ENCODE measurements around the gene DENND1A. TPM values are rescaled to one million over a fixed set of nuclear protein-coding genes. Genes with fewer than 3 reads are reported as not detected.
"Not testable (repeated sequence)": the region's sequence is repeated elsewhere in the genome, so short reads cannot be mapped to it uniquely, and the experiment has no call there.

Gene DENND1A
- polyA plus RNA-seq, 3 donors from 2014 or later = 2.6 to 7.5 (median 3.4) TPM

DNA sequence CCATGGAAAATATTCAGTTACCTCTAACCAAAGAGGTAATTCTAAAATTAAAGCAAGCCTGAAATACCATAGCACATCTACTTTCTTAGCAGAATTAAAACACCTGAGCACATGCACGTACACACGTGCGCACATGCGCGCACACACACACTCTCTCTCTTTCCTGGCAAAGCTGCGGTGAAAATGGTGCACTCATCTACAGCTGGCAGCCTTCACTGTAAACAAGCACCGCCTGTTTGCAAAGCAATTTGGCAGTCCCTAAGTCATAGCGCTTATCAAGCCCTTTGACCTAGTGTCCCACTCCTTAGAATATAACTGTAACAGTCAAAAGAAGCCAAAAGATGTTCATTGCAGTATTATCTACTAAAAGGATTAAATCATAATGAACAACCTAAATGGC is 278.7 kb downstream of the DENND1A start:
- no peak overlapping the region for H3K4me3 Mint-ChIP-seq
- H3K9me3 Mint-ChIP-seq = no peaks in the 10 kb centered on the region
- peaks cover 9 to 47% (median 25%) of the 10 kb centered on the region in 3 donors for H3K36me3 Mint-ChIP-seq

DNA sequence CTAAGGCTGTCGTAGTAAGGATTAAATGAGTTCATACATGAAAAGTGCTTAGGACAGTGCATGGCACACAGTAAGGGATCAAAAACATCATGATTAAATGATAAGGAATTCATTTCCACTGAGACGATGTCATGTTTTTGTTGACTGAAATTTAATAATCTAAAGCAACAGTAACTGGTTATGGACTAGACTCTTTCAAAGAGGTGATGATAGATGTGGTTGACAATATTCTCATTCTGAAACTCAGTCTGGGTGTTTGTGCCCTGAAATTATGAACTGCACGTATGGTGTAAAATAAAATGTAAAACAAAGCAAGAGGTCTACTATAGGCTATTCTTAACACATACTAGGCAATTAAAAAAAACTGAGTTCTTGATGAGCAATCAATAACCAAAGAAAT is 280.0 kb downstream of the DENND1A start:
- no peak for DNase-seq
- Mint-ChIP-seq H3K9me3 (no peaks in the 10 kb centered on the region), H3K4me3 (no peak overlapping the region), H3K27ac (no peak overlapping the region), H3K27me3 (ENCODE audit: low read depth in 3 of 3) (peaks cover 0 to 2% (median 0%) of the 10 kb centered on the region in 3 donors), H3K4me1 (no peaks in the 10 kb centered on the region), H3K36me3 (peaks cover 9 to 42% (median 21%) of the 10 kb centered on the region in 3 donors)

More for the DNA sequence above, 278.7 kb downstream of the DENND1A start:
- Mint-ChIP-seq H3K27me3 (ENCODE audit: low read depth in 3 of 3) (peaks cover 0 to 2% (median 0%) of the 10 kb centered on the region in 3 donors), H3K27ac (no peak overlapping the region), H3K4me1 (no peaks in the 10 kb centered on the region)
- DNase-seq = no peak

DNA sequence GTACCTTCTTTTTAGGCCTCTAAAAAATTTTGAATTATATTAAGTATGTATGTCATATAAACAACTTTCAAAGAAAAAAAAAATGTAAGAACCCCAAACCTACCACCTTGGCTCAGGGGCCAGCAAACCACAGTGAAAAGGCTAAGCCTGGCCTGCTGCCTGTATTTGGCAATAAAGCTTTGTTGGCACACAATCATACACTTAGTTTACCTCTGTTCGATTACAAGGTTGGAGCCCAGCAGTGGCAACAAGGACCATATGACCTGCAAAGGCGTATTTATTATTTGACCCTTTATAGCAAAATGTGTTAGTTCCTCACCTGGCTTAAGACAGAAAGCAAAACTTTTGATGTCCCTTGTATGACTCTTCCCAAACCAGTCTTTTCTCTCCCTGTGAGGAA is 282.8 kb downstream of the DENND1A start:
- DNase-seq = no peak
- Mint-ChIP-seq H3K27ac (no peak overlapping the region), H3K4me1 (no peaks in the 10 kb centered on the region), H3K36me3 (peaks cover 4 to 33% (median 25%) of the 10 kb centered on the region in 3 donors), H3K27me3 (ENCODE audit: low read depth in 3 of 3) (peaks cover 0 to 2% (median 0%) of the 10 kb centered on the region in 3 donors), H3K4me3 (no peak overlapping the region), H3K9me3 (no peaks in the 10 kb centered on the region)

DNA sequence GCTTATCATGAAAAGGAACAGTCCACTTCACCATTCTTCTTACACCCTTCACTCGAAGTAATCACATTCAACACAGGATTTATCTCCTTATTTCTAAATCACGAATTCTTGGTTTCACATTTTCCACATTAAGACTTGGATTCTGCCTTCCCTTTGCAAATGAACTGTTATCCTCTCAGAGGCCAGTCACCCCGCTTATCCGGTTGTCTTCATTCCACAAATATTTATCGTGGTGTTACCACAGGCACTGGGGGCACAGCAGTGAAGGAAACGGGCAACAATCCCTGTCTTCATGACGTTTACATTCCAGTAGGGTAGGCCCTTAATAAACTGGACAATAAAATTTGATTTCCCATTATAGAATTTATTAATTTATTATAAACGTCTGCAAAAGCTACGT is 284.2 kb downstream of the DENND1A start:
- peaks cover 0 to 6% (median 0%) of the 10 kb centered on the region in 3 donors for H3K27me3 Mint-ChIP-seq (ENCODE audit: low read depth in 3 of 3)
- peaks cover 9 to 11% of the 10 kb centered on the region in 2 donors for H3K4me1 Mint-ChIP-seq
- H3K4me3 Mint-ChIP-seq = no peak overlapping the region
- peaks cover 0 to 24% (median 15%) of the 10 kb centered on the region in 3 donors for H3K36me3 Mint-ChIP-seq
- H3K27ac Mint-ChIP-seq = no peak overlapping the region
- H3K9me3 Mint-ChIP-seq = no peaks in the 10 kb centered on the region
- no peak for DNase-seq

DNA sequence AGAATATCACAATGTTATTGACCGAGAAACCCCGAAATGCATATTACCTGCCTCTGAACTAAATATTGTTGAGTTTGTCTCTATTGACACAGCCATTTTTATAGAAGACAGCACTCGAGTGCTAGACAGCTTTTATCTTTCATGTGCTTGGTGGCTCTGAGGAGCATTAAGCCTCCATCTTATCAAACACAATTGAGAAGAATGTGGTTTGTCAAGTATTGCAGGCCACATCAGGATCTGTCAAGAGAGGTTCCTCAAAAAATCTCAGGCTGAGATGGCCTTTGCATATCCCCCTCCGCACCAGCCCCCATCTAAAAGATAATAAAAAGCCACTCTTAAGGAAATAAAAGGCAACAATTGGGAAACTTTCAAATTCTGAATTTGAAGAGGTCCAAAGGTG is 284.8 kb downstream of the DENND1A start:
- peaks cover 0 to 6% (median under 1%) of the 10 kb centered on the region in 3 donors for H3K27me3 Mint-ChIP-seq (ENCODE audit: low read depth in 3 of 3)
- H3K4me1 Mint-ChIP-seq = peaks cover 15 to 17% of the 10 kb centered on the region in 2 donors
- H3K36me3 Mint-ChIP-seq = peaks cover 0 to 21% (median 15%) of the 10 kb centered on the region in 3 donors
- no peak overlapping the region for H3K4me3 Mint-ChIP-seq
- H3K9me3 Mint-ChIP-seq = no peaks in the 10 kb centered on the region
- DNase-seq = no peak
- no peak overlapping the region for H3K27ac Mint-ChIP-seq

DNA sequence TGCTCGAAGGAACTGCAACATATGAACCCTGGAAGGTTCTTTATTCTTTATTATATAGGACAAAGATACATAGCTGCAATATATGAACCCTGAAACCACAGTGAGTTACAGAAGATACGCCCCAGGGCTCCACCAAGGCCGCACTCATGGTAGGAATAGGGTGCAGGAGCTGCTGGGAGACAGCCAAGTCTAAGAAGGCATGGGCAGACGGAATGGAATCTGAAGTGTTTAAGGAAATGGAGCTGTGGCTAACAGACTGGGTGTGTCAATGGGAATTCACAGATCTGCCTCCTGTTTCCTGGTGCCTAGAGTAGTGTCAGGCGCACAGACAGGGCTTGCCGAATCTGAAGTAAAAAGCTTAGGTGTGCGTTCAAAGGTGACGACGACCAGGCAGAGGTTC is 286.4 kb downstream of the DENND1A start:
- no peak for DNase-seq
- Mint-ChIP-seq H3K9me3 (no peaks in the 10 kb centered on the region), H3K4me3 (no peak overlapping the region), H3K27me3 (ENCODE audit: low read depth in 3 of 3) (peaks cover 0 to 8% (median 3%) of the 10 kb centered on the region in 3 donors), H3K27ac (no peak overlapping the region), H3K36me3 (peaks cover 0 to 21% (median 15%) of the 10 kb centered on the region in 3 donors), H3K4me1 (peaks cover 24 to 30% of the 10 kb centered on the region in 2 donors)

DNA sequence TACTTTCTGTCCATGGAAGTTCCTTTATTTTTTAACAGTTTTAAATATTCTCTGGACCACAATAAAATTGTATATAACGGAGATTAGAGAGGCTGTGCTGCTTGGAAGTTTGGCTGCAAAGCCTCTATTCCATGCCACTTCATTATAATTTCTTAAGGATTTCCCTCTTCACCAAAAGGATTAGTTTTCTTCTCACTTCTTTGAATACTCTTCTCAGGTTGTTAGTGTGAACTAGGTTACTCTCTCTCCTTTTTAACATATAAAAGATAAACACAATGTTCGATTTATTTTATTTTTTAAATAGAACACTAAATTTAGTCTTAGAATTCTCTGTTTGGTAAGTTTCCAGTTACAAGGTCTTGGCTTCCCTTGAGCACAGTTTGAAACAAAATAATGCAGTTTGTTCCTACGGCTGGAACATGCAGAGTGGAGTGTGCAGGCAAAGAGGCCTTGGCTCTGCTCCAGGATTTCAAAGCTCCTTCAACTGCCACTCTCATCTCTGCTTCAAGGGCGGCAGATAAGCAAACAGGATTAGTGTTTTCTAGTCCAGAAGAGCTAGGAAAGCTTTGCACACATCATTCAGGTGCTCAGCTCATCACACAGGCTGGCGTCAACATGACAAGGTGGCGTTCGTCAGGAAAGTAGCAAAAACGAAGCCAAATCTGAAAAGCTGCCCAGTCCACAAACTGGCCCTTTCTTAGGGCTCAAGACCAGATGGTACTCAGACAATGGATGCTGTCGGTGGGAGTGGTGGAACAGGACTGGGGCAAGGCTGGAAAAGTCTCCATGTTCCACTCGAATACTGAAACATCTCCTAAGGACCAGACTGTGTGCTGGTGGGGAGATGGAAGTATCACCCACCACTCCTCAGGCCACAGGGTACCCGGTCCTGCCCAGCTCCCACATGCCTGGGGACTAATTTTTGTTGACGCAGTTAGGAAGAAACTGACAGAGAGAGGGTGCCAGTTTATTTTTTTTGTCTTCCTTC is 287.3 kb downstream of the DENND1A start:
- Mint-ChIP-seq H3K4me1 (peaks cover 34 to 39% of the 10 kb centered on the region in 2 donors), H3K36me3 (peaks cover 0 to 20% (median 10%) of the 10 kb centered on the region in 3 donors), H3K4me3 (no peak overlapping the region), H3K27me3 (ENCODE audit: low read depth in 3 of 3) (peaks cover 2 to 17% (median 8%) of the 10 kb centered on the region in 3 donors), H3K27ac (no peak overlapping the region), H3K9me3 (no peaks in the 10 kb centered on the region)
- no peak for DNase-seq

DNA sequence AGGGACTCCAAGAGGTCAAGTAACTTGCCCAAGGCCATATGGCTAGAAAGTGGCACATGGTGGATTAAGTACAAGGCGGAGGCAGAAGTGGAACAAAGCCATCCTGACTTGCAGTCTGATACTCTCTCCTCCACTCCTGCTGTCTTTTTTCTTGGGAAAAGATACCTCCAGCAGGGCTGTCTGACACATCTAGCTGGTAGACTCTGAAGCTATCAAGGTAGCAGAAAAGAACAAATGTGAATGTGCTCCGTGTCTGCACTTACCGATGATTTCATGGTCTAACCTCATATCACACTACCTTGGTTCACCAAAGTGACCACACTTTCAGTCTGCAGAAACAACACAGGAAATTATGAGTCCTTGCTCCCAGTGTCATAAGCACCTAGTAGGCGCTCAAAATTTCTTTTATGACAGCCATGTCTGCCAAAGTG is 289.1 kb downstream of the DENND1A start:
- DNase-seq = peak; percentile 56 to 66 (median 66)
- peaks cover 45 to 54% of the 10 kb centered on the region in 2 donors for H3K4me1 Mint-ChIP-seq
- H3K4me3 Mint-ChIP-seq = peak overlapping the region in 2 of 5 donors; percentile 13 to 30
- no peaks in the 10 kb centered on the region for H3K9me3 Mint-ChIP-seq
- H3K27me3 Mint-ChIP-seq (ENCODE audit: low read depth in 3 of 3) = peaks cover 2 to 18% (median 10%) of the 10 kb centered on the region in 3 donors
- peaks cover 0 to 10% (median 8%) of the 10 kb centered on the region in 3 donors for H3K36me3 Mint-ChIP-seq
- peak overlapping the region in 2 of 6 donors; percentile 10 to 11 for H3K27ac Mint-ChIP-seq

DNA sequence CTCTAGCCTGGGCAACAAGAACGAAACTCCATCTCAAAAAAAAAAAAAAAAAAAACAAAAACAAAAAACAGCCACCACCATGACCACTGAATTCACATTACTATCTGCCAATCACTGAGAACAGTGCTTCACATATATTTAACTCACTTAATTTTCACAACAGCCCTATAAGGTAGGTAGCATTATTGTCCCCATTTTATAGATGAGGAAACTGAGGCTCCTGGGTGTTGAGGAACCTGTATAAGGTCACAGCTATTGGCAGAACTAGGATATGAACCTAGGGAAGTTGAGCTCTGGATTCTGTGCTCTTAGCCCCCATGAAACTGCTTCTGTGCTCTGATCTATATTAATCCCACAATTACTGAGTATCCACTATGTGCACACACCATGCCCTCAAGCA is 290.2 kb downstream of the DENND1A start:
- Mint-ChIP-seq H3K9me3 (no peaks in the 10 kb centered on the region), H3K4me3 (peak overlapping the region in 1 of 5 donors; percentile 3), H3K36me3 (peaks cover 0 to 10% (median 8%) of the 10 kb centered on the region in 3 donors), H3K27ac (peak overlapping the region in 1 of 6 donors; percentile 6), H3K4me1 (peaks cover 45 to 54% of the 10 kb centered on the region in 2 donors), H3K27me3 (ENCODE audit: low read depth in 3 of 3) (peaks cover 2 to 24% (median 13%) of the 10 kb centered on the region in 3 donors)
- no peak for DNase-seq

DNA sequence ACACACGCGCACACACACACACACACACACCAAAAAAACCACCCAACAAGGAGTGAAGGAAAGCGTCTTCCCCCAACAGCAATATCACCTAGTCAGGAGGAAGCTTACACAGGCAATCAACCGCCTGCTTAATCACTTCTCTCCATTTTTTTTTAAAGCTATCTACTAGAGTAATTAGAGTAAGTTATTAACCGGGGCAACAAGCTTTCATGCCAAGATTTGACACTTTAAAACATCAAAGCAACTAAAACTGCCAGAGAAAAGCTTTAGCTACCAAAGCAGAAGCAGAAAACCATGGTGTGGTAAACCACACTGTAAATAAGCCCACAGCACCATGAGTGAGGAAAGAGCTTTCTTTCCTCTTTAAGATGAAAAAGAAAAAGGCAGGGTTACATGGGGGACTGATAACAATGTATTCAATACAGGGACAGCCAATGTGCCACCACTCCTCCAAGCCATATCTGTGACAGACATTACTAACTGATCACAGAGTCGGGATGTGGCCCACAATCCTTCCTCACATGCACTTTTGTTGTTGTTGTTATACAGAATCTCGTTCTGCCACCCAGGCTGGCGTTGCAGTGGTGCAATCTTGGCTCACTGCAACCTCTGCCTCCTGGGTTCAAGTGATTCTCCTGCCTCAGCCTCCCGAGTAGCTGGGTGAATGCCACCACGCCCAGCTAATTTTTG is 291.8 kb downstream of the DENND1A start:
- H3K27ac Mint-ChIP-seq = peak overlapping the region; percentile 17 to 83 (median 66)
- peaks cover 45 to 54% of the 10 kb centered on the region in 2 donors for H3K4me1 Mint-ChIP-seq
- DNase-seq = peak; percentile 57 to 66 (median 59)
- H3K27me3 Mint-ChIP-seq (ENCODE audit: low read depth in 3 of 3) = peaks cover 2 to 24% (median 17%) of the 10 kb centered on the region in 3 donors
- peak overlapping the region; percentile 79 to 86 (median 82) for H3K4me3 Mint-ChIP-seq
- H3K9me3 Mint-ChIP-seq = no peaks in the 10 kb centered on the region
- no peaks in the 10 kb centered on the region for H3K36me3 Mint-ChIP-seq

DNA sequence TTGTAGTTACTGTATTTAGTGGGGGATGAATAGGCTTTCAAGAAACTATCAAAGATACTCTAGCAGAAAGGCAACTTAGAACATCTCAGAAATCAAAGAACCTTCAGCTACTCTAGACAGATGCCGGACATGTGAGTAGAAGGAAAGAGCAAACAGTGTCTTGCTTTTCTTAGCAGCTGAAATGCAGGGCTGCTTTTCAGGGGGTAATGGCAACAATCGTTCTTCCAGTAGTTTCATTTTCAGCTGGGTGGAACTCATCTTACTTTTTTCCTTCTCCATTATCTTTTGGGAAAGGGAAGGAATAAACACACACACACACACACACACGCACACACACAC is 292.4 kb downstream of the DENND1A start:
- peak in 1 of 3 donors; percentile 10 for DNase-seq

DNA sequence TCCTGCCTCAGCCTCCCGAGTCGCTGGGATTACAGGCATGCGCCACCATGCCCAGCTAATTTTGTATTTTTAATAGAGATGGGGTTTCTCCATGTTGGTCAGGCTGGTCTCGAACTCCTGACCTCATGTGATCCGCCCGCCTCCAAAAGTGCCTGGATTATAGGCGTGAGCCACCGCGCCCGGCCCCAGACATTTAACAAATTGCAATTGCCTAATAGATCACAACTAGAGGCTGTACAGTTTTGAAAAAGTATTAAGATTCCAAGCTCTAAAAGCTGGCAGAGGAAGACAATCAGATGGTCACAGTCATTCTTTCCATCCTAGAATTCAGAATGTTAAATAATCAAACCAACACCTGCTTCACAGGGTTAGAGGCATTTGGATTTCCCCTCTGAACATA is 293.1 kb downstream of the DENND1A start:
- H3K36me3 Mint-ChIP-seq, DNase-seq, H3K27ac Mint-ChIP-seq, H3K9me3 Mint-ChIP-seq: not testable (repeated sequence)
- peaks cover 45 to 54% of the 10 kb centered on the region in 2 donors for H3K4me1 Mint-ChIP-seq
- peaks cover 2 to 24% (median 17%) of the 10 kb centered on the region in 3 donors for H3K27me3 Mint-ChIP-seq (ENCODE audit: low read depth in 3 of 3)
- H3K4me3 Mint-ChIP-seq = peak overlapping the region; percentile 65 to 86 (median 81)

More for the DNA sequence above, 292.4 kb downstream of the DENND1A start:
- Mint-ChIP-seq H3K27me3 (ENCODE audit: low read depth in 3 of 3) (peaks cover 2 to 24% (median 17%) of the 10 kb centered on the region in 3 donors), H3K36me3 (no peaks in the 10 kb centered on the region), H3K4me1 (peaks cover 45 to 54% of the 10 kb centered on the region in 2 donors), H3K9me3 (no peaks in the 10 kb centered on the region), H3K27ac (peak overlapping the region; percentile 17 to 83 (median 66)), H3K4me3 (peak overlapping the region; percentile 79 to 86 (median 82))

DNA sequence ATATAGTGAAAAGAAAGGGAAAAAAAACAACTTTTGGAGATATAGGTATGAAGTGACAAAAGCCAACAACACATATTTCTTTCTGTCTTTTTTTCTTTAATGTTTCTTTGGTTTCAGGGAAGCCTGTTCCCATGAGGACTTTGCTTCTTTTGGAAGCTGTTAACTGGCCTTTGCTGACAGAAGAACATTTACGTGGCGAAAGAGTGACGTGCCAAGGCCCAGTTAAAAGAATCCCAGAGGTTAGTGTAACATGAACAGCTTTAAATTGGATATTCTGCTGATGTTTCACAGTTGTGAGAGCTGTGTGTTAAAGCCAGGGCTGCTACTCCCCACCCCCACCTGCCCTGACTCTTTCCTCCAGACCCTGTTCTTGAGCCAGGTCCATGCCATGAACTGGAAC is 298.1 kb downstream of the DENND1A start:
- Mint-ChIP-seq H3K9me3 (no peaks in the 10 kb centered on the region), H3K4me3 (no peak overlapping the region)

More for the DNA sequence above, 298.1 kb downstream of the DENND1A start:
- H3K36me3 Mint-ChIP-seq = peaks cover 24 to 25% (median 25%) of the 10 kb centered on the region in 3 donors
- H3K27ac Mint-ChIP-seq = no peak overlapping the region
- H3K4me1 Mint-ChIP-seq = peaks cover 4 to 7% of the 10 kb centered on the region in 2 donors
- peaks cover 4 to 8% (median 7%) of the 10 kb centered on the region in 3 donors for H3K27me3 Mint-ChIP-seq (ENCODE audit: low read depth in 3 of 3)
- no peak for DNase-seq

Measured in immature natural killer cell (primary cell).